Motor neuron (in vitro differentiated cells): Measurements from ENCODE around the gene C3orf20. TPM values are rescaled to one million over a fixed set of nuclear protein-coding genes. Genes with fewer than 3 reads are reported as not detected.

Experiments
- ATAC-seq, 8 experiments: fragments of 200-7000 bp; cut with Tn5 transposase; replicated peaks in 6 of 8; 2 replicates each; pipeline ENCODE4 v1.8.0; 2021; ENCODE audit warnings: mild to moderate bottlenecking in 8 of 8, moderate library complexity in 8 of 8
- H3K27ac ChIP-seq, 2 donors: fragments of 250-450 bp; sonication (Bioruptor Pico); 2 replicates each; pipeline ENCODE4 v1.9.0; 2021; ENCODE audit warnings: antibody characterized with exemption in 2 of 2, mild to moderate bottlenecking in 2 of 2, moderate library complexity in 1 of 2
- H3K4me1 ChIP-seq, 2 donors: fragments of 250-450 bp; sonication (Bioruptor Pico); replicated peaks in 1 of 2; 2 replicates each; pipeline ENCODE4 v1.6.1; 2021; ENCODE audit warnings: antibody characterized with exemption in 2 of 2, mild to moderate bottlenecking in 2 of 2, moderate library complexity in 1 of 2
- H3K4me3 ChIP-seq, 5 donors: fragments of 250-450 bp; sonication (Bioruptor Pico); 2 replicates each; pipeline ENCODE4 v1.9.0; 2021; ENCODE audit warnings: antibody characterized with exemption in 5 of 5, mild to moderate bottlenecking in 5 of 5, moderate library complexity in 4 of 5
- WGBS, 10 experiments: fragments of 450-650 bp; shearing (Covaris generic); methylation state at CpG; one replicate each; pipeline ENCODE4 v1.0.0; 2022; 5-methylcytosine and 5-hydroxymethylcytosine counted together
- in situ Hi-C, 9 experiments: fragments of 400-800 bp; cut with MboI; loops; one replicate each; pipeline ENCODE4 v1.15.0; 2021; ENCODE audit warnings: low sequenced_read_pairs in 9 of 9, low pct_unique_long_range_greater_than_20kb in 2 of 9; ENCODE audit not compliant: unreplicated experiment in 9 of 9
- total RNA-seq, 8 experiments: library from RNA; unstranded; fragments of 300-600 nt; gene quantifications; 2 replicates each; pipeline versions ENCODE4 v1.2.3 to v1.2.4, GENCODE V29; 2022

The C3orf20 gene
- under 1 TPM in 5 of 8 experiments, not detected in 3; 0.09 to 0.43 (median 0.21) TPM for total RNA-seq

GRCh38 chr3:14674841-14675240 is at the start of gene C3orf20:
C3orf20 (plus strand) TSS chr3:14675141; CDS start chr3:14682714, 7,573 bp downstream.
- peak in 1 of 8 experiments; percentile 10 for ATAC-seq
- no peak within 1 kb of the TSS for H3K27ac ChIP-seq
- no peak within 1 kb of the TSS for H3K4me3 ChIP-seq
- WGBS, 10 experiments, result 37 to 100% (median 68%) methylated on average over 1 to 7 of the region's 7 CpGs; no CpG with 5 or more reads in 1 of the 10 experiments
- H3K4me1 ChIP-seq, result peaks cover 0 to 16% of the 10 kb centered on the region in 2 donors
- in situ Hi-C loops, result loop anchor here in 7 of 9 experiments (10.0 to 25.0 kb wide), 3 partner anchors 110 to 250 kb away; no protein-coding TSS in a partner anchor

GRCh38 chr3:14625443-14625842 is 49.5 kb upstream of the C3orf20 start:
- ATAC-seq, result no peak
- Histone ChIP-seq H3K4me1 (peaks cover 17 to 19% of the 10 kb centered on the region in 2 donors), H3K4me3 (no peak overlapping the region), H3K27ac (no peak overlapping the region)
- in situ Hi-C loops, result no loop called here
- WGBS, 10 experiments, result 26 to 100% (median 67%) methylated on average over 1 to 5 of the region's 6 CpGs; no CpG with 5 or more reads in 4 of the 10 experiments

GRCh38 chr3:14627815-14628214 is 47.1 kb upstream of the C3orf20 start:
- WGBS, 10 experiments, result 82 to 100% (median 100%) methylated on average over 1 to 4 of the region's 6 CpGs; no CpG with 5 or more reads in 4 of the 10 experiments
- in situ Hi-C loops, result no loop called here

GRCh38 chr3:14628406-14628805 is 46.5 kb upstream of the C3orf20 start:
- 75 to 93% (median 80%) methylated on average over 1 to 4 of the region's 4 CpGs; no CpG with 5 or more reads in 5 of the 10 experiments for WGBS, 10 experiments
- H3K4me3 ChIP-seq, result no peak overlapping the region
- peaks cover 0 to 4% of the 10 kb centered on the region in 2 donors for H3K4me1 ChIP-seq
- in situ Hi-C loops, result no loop called here
- no peak for ATAC-seq
- H3K27ac ChIP-seq, result no peak overlapping the region

More at GRCh38 chr3:14627815-14628214, 47.1 kb upstream of the C3orf20 start:
- ATAC-seq, result no peak
- no peak overlapping the region for H3K4me3 ChIP-seq
- H3K4me1 ChIP-seq, result peaks cover 1 to 4% of the 10 kb centered on the region in 2 donors
- no peak overlapping the region for H3K27ac ChIP-seq

- Histone ChIP-seq H3K27ac (no peak overlapping the region), H3K4me1 (peaks cover 0 to 4% of the 10 kb centered on the region in 2 donors), H3K4me3 (no peak overlapping the region)
- 60 to 100% (median 83%) methylated on average over 1 to 7 of the region's 9 CpGs; no CpG with 5 or more reads in 1 of the 10 experiments for WGBS, 10 experiments
- peak in 2 of 8 experiments; percentile 30 to 31 for ATAC-seq
- in situ Hi-C loops, result no loop called here
These were observed 44.4 kb upstream of the C3orf20 start for GRCh38 chr3:14630404-14631100.

- WGBS, 10 experiments, result 63 to 98% (median 80%) methylated on average over 1 to 5 of the region's 5 CpGs; no CpG with 5 or more reads in 4 of the 10 experiments
- no peak overlapping the region for H3K27ac ChIP-seq
- no peak for ATAC-seq
- H3K4me1 ChIP-seq, result peaks cover 0 to 4% of the 10 kb centered on the region in 2 donors
- no peak overlapping the region for H3K4me3 ChIP-seq
- in situ Hi-C loops, result no loop called here
These were observed 43.8 kb upstream of the C3orf20 start for GRCh38 chr3:14631101-14631497.

- H3K4me3 ChIP-seq, result no peak overlapping the region
- 50 to 88% (median 76%) methylated on average over 2 to 6 of the region's 8 CpGs; no CpG with 5 or more reads in 5 of the 10 experiments for WGBS, 10 experiments
- in situ Hi-C loops, result no loop called here
- H3K4me1 ChIP-seq, result peaks cover 0 to 2% of the 10 kb centered on the region in 2 donors
- ATAC-seq, result no peak
- no peak overlapping the region for H3K27ac ChIP-seq
These were observed 43.1 kb upstream of the C3orf20 start for GRCh38 chr3:14631687-14632441.

- no peak overlapping the region for H3K27ac ChIP-seq
- in situ Hi-C loops, result no loop called here
- peak in 3 of 8 experiments; percentile 35 to 76 (median 61) for ATAC-seq
- WGBS, 10 experiments, result 15 to 51% (median 39%) methylated on average over 2 to 4 of the region's 4 CpGs; no CpG with 5 or more reads in 6 of the 10 experiments
- no peak overlapping the region for H3K4me3 ChIP-seq
- H3K4me1 ChIP-seq, result no peaks in the 10 kb centered on the region
These were observed 42.5 kb upstream of the C3orf20 start for GRCh38 chr3:14632442-14632930.

GRCh38 chr3:14633417-14633816 is 41.5 kb upstream of the C3orf20 start:
- H3K27ac ChIP-seq, result no peak overlapping the region
- ATAC-seq, result no peak
- WGBS, 10 experiments, result 80 to 100% (median 100%) methylated on average over 1 to 3 of the region's 6 CpGs; no CpG with 5 or more reads in 5 of the 10 experiments
- no peaks in the 10 kb centered on the region for H3K4me1 ChIP-seq
- in situ Hi-C loops, result no loop called here
- no peak overlapping the region for H3K4me3 ChIP-seq

GRCh38 chr3:14633819-14634424 is 41.0 kb upstream of the C3orf20 start:
- peak in 5 of 8 experiments; percentile 32 to 82 (median 78) for ATAC-seq
- Histone ChIP-seq H3K4me1 (no peaks in the 10 kb centered on the region), H3K4me3 (no peak overlapping the region), H3K27ac (no peak overlapping the region)
- in situ Hi-C loops, result no loop called here
- WGBS, 10 experiments, result 15 to 92% (median 57%) methylated on average over 3 to 6 of the region's 8 CpGs; no CpG with 5 or more reads in 4 of the 10 experiments

GRCh38 chr3:14634763-14635400 is 40.1 kb upstream of the C3orf20 start:
- no peaks in the 10 kb centered on the region for H3K4me1 ChIP-seq
- ATAC-seq, result no peak
- H3K4me3 ChIP-seq, result no peak overlapping the region
- 48 to 95% (median 82%) methylated on average over 2 to 3 of the region's 4 CpGs; no CpG with 5 or more reads in 3 of the 10 experiments for WGBS, 10 experiments
- H3K27ac ChIP-seq, result no peak overlapping the region
- in situ Hi-C loops, result no loop called here

- no peak overlapping the region for H3K4me3 ChIP-seq
- no peak for ATAC-seq
- peaks cover 0 to 2% of the 10 kb centered on the region in 2 donors for H3K4me1 ChIP-seq
- WGBS, 10 experiments, result 17 to 100% (median 83%) methylated on average over 1 to 4 of the region's 4 CpGs; no CpG with 5 or more reads in 2 of the 10 experiments
- in situ Hi-C loops, result no loop called here
- H3K27ac ChIP-seq, result no peak overlapping the region
These were observed 38.3 kb upstream of the C3orf20 start for GRCh38 chr3:14636496-14637087.
